ENCODE measurements around the gene STK32C. TPM values are rescaled to one million over a fixed set of nuclear protein-coding genes. Genes with fewer than 3 reads are reported as not detected.

The STK32C gene
- total RNA-seq, 1 donor from 2014 or later = 13.6 TPM

DNA sequence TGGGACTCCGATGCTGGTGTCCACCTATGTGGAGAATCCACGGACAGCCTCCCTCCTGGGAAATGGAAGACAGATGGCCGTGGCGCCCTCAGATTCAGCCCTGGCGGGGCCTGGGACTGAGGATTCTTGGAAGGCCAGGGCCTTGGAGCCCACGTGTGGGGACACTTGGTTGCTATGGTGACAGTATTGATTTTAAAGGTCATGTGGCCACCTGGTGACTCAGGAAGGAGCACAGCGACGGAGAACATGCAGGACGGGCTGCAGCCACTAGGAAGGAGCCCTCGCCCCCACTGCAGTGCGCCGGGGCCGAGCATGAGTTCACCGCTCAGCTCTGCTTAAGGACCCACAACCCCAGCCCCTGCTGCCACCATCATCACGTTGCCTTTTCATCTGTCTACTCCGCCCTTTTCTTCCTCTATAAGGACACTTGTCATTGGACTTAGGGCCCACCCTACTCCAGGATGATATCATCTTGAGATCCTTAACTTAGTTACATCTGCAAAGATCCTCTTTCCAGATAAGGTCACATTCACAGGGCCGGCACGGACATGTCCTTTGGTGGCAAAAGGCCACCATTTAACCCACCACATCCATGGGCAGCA lies 3.7 kb upstream of the STK32C start:
- no peak for TF ChIP-seq EZH2 (IDR thresholded peaks at IDR 0.05; ENCODE audit: insufficient read depth, low read length)
- TF ChIP-seq, protein P1, sequence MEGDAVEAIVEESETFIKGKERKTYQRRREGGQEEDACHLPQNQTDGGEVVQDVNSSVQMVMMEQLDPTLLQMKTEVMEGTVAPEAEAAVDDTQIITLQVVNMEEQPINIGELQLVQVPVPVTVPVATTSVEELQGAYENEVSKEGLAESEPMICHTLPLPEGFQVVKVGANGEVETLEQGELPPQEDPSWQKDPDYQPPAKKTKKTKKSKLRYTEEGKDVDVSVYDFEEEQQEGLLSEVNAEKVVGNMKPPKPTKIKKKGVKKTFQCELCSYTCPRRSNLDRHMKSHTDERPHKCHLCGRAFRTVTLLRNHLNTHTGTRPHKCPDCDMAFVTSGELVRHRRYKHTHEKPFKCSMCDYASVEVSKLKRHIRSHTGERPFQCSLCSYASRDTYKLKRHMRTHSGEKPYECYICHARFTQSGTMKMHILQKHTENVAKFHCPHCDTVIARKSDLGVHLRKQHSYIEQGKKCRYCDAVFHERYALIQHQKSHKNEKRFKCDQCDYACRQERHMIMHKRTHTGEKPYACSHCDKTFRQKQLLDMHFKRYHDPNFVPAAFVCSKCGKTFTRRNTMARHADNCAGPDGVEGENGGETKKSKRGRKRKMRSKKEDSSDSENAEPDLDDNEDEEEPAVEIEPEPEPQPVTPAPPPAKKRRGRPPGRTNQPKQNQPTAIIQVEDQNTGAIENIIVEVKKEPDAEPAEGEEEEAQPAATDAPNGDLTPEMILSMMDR (IDR thresholded peaks at IDR 0.05; ENCODE audit: insufficient read depth, low read depth, low read length) = no peak
- H3K9me3 Mint-ChIP-seq (ENCODE audit: unreplicated experiment) = peaks cover 7% of the 10 kb centered on the region
- H3K36me3 ChIP-seq (ENCODE audit: insufficient read depth, low read length) = no peaks in the 10 kb centered on the region
- no peak overlapping the region for H3K4me2 ChIP-seq (ENCODE audit: low read length)
- H3K79me2 ChIP-seq (ENCODE audit: insufficient read depth, low read length) = no peaks in the 10 kb centered on the region
- H3K4me1 ChIP-seq (ENCODE audit: insufficient read depth, low read length) = peaks cover 9% of the 10 kb centered on the region
- H3K4me1 Mint-ChIP-seq (ENCODE audit: low read depth, unreplicated experiment) = peaks cover 2% of the 10 kb centered on the region
- FAIRE-seq (no peak), DNase-seq (ENCODE audit: low read depth) (no peak)
- peaks cover 20% of the 10 kb centered on the region for H3K27me3 Mint-ChIP-seq (ENCODE audit: low read depth, unreplicated experiment)
- H3K27ac ChIP-seq (ENCODE audit: low read depth, low read length) = no peak overlapping the region
- peaks cover 3% of the 10 kb centered on the region for H3K27me3 ChIP-seq (ENCODE audit: insufficient read depth, low read length)
- no peak overlapping the region for H3K4me3 ChIP-seq (ENCODE audit: insufficient read depth, low read depth, low read length)
- H3K4me3 Mint-ChIP-seq (ENCODE audit: unreplicated experiment) = no peak overlapping the region
- no peak overlapping the region for H2AFZ ChIP-seq (ENCODE audit: low read depth, low read length)
- H3K27ac Mint-ChIP-seq (ENCODE audit: unreplicated experiment) = no peak overlapping the region
- no peaks in the 10 kb centered on the region for H3K9me3 ChIP-seq (ENCODE audit: insufficient read depth, low read depth, low read length)
- H3K36me3 Mint-ChIP-seq (ENCODE audit: low read depth, unreplicated experiment) = no peaks in the 10 kb centered on the region
- H4K20me1 ChIP-seq (ENCODE audit: insufficient read depth, low read length) = no peaks in the 10 kb centered on the region
- no peak overlapping the region for H3K9ac ChIP-seq (ENCODE audit: low read length)

DNA sequence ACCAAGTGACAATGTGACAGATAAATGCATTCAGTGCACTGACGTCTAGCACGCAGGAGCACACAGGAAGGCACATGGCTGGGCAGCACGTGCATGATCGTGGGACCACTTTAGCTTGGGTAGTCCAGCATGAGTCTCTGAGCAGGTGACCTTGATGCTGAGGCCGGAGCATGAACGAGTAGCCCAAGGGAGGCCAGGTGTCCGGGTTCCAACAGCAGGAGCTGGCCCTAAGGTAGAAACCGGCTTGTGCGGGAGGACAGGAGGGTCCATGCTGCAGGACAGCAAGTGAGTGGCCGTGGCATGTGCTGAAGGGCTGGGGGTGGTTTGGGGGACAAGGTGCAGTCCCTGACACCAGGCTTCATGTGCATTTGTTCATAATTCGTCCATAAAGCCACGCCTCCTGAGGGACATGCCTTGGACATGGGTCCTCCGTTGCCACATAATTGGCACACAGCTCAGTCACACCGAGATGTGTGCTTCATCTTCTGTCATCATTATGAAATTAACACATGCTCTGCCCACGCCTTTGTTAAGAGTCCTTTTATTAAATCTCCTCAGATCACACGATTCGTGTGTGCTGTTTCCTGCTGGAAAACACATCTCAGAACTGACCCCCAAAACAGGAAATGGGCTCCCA lies 3.1 kb upstream of the STK32C start:
- Histone ChIP-seq H3K27me3 (ENCODE audit: insufficient read depth, low read length) (peaks cover 3% of the 10 kb centered on the region), H3K9ac (ENCODE audit: low read length) (no peak overlapping the region), H3K79me2 (ENCODE audit: insufficient read depth, low read length) (no peaks in the 10 kb centered on the region), H3K36me3 (ENCODE audit: insufficient read depth, low read length) (no peaks in the 10 kb centered on the region), H3K4me1 (ENCODE audit: insufficient read depth, low read length) (peaks cover 9% of the 10 kb centered on the region), H3K27ac (ENCODE audit: low read depth, low read length) (no peak overlapping the region), H2AFZ (ENCODE audit: low read depth, low read length) (no peak overlapping the region), H4K20me1 (ENCODE audit: insufficient read depth, low read length) (peaks cover 4% of the 10 kb centered on the region), H3K4me3 (ENCODE audit: insufficient read depth, low read depth, low read length) (no peak overlapping the region), H3K9me3 (ENCODE audit: insufficient read depth, low read depth, low read length) (no peaks in the 10 kb centered on the region), H3K4me2 (ENCODE audit: low read length) (no peak overlapping the region)
- Mint-ChIP-seq H3K9me3 (ENCODE audit: unreplicated experiment) (peaks cover 13% of the 10 kb centered on the region), H3K27me3 (ENCODE audit: low read depth, unreplicated experiment) (peaks cover 26% of the 10 kb centered on the region), H3K27ac (ENCODE audit: unreplicated experiment) (no peak overlapping the region), H3K36me3 (ENCODE audit: low read depth, unreplicated experiment) (peaks cover 3% of the 10 kb centered on the region), H3K4me1 (ENCODE audit: low read depth, unreplicated experiment) (peaks cover 2% of the 10 kb centered on the region), H3K4me3 (ENCODE audit: unreplicated experiment) (no peak overlapping the region)
- FAIRE-seq = no peak
- DNase-seq (ENCODE audit: low read depth) = no peak
- TF ChIP-seq, protein P1 (IDR thresholded peaks at IDR 0.05; ENCODE audit: insufficient read depth, low read depth, low read length) = no peak
- no peak for TF ChIP-seq EZH2 (IDR thresholded peaks at IDR 0.05; ENCODE audit: insufficient read depth, low read length)
